Stimulated activated CD4-positive, alpha-beta T cell treated with anti-CD3 and anti-CD28 coated beads, Interleukin-1b, Interleukin-23, amount 100 ng/mL, for 1 hour (primary cell): ENCODE measurements around the gene PLD3.
A peak's percentile ranks its signal among the peaks of the same experiment; 100 is the strongest.

ENCODE experiments used
- DNase-seq, 2 donors: peaks; one replicate each; pipeline ENCODE4 v3.0.0-alpha.2; 2020; ENCODE audit warnings: low read depth in 2 of 2

The PLD3 gene

DNA sequence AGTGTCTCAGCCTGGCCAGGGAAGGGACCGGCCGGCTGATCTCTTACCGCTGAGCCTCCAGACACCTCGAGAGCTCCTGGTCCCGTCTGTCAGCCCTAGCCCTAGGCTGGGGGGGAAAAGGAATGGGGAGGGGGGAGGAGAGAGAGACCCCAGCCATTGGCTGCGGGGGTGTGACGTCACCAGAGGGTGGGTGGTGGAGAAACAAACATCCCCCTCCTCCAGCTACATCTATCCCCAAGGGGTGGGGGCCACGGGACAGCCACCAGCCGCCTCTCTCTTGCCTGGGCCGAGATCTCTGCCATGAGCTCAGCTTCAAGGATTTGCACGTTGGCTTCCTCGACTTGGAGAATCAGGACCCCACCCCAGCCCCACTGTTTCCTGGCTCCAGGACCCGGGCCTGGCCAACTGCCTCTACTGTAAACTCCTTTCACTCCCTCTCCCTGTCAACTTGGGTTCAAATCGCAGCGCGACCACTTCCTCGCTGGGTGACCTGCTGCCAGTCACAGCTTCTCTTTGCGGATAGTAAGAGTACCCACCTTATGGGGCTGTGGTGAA is 64.9 kb downstream of the PLD3 start, which contains the start of gene PRX:
PRX (minus strand) TSS at position 88 of the 555 bp plus-strand sequence. CDS start 5,446 bp downstream, outside the sequence.
- DNase-seq = no peak

DNA sequence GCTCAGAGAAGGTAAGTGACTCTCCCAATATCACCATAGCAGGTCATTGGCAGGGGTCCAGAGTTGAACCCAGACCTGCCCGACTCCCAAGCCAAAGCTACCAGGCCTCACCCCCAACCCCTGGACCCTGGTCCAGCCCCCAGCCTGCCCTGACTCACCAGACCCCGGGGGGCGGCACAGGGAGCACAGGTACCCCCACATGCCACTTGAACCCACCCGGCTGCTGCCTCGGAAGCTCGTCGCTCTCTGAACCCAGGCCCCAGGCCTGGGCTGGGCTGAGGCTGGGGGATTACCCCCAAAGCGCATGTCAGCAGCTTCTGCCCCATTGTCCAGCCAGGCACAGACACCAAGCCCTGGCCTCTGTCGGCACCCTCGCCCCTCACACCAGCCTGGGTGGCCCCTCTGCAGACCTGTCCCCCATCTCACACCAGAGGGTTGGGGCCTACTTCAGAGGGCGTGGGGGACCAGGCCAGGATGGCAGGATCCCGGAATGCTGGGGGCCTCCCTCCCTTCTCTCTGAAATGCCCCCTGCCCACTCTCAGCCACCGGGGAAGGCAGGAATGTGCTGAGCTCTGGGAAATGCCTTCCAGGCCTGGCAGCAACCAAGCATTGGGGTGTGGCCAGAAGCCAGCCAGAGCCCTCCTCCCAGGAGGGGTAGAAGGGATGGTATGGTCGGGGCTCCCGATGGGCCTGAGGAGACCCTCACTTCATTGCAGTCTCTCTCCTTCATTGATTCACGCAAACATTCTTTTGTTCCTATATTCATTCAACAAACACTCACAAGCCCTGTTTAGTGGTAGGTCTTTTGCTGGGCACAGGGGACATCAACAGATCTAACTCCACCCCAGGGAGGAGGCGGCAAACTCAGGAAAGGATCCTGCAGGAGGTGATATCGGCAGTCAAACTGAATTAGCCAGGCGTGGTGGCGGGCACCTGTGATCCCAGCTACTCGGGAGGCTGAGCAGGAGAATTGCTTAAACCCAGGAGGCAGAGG is 66.3 kb downstream of the PLD3 start:
- no peak for DNase-seq

DNA sequence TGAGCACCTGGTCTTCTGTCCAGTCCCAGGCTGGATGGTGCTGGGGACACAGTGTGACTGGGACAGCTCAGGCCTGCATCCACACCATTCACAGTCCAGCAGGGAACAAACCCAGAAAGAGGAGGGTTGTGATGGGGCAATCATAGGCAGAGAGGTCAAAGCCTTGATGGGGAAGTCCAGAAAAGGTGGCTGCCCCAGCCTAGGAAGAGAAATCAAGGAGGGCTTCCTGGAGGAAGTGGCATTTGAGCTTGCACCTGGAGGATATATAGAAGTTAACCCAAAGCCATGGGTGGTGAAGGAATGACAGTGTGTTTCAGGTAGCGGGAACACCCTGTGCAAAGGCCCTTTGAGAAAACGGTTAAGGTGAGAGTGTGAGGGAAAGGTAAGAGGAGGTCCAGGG is 67.3 kb downstream of the PLD3 start:
- DNase-seq = no peak

DNA sequence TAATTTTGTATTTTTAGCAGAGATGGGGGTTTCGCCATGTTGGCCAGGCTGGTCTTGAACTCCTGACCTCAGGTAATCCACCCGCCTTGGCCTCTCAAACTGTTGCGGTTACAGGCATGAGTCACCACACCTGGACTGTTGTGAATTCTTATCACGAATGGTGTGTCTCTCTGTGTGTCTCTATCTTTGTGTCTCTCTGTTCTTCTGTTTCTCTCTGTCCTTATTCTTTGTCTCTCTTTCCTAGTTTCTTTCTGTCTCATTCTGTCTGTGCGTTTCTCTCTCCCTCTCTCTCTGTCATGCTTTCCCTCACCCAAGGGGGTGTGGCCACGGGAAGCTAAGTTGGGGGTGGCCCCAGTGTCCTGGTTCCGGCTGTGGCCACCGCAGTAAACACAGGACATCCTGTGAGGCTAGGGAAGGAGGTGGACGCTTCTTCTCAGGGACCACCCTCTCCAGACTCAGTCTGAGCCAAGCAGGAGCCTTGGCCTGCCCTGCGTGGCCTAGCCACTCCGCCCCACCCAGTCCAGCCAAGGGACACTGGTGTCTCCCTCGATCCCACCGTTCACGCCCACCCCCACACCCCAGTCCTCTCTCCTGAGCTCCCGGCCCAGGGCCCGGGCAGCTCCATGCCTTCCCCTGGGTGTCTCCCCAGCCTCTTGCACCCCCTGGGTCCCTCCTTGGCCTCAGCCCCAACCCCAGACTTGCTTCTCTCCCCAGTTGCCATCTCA is 68.6 kb downstream of the PLD3 start:
- DNase-seq = no peak

DNA sequence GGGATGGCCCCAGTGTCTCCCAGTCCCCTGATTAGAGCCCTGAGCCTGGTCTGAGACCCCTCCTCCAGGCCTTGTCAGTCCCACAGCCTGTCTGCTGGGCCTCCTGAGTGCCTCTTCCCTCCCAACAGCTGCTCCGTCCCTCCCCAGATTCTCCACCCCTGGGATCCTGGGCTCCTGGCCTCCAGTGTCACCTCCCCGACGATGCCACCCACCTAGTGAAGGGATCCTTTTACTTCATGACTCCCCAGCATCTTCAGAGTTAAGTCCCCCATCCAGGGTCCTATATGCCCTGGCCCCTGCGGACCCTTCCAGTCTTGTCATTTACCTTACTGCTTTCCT is 69.1 kb downstream of the PLD3 start:
- no peak for DNase-seq

DNA sequence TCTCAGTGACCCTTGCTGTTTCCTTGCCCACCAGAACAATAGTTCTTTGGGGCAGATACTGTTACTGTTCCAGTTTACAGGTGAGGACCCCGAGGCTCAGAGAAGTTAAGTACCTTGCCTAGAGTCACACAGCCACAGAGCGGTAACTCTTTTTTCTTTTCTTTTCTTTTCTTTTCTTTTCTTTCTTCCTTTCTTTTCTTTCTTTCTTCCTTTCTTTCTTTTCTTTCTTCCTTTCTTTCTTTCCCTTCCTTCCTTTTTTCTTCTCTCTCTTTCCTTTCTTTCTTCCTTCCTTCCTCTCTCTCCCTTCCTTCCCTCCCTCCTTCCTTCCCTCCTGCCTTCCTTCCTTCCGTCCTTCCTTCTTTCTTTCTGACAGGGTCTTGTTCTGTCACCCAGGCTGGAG is 69.5 kb downstream of the PLD3 start:
- DNase-seq = no peak

DNA sequence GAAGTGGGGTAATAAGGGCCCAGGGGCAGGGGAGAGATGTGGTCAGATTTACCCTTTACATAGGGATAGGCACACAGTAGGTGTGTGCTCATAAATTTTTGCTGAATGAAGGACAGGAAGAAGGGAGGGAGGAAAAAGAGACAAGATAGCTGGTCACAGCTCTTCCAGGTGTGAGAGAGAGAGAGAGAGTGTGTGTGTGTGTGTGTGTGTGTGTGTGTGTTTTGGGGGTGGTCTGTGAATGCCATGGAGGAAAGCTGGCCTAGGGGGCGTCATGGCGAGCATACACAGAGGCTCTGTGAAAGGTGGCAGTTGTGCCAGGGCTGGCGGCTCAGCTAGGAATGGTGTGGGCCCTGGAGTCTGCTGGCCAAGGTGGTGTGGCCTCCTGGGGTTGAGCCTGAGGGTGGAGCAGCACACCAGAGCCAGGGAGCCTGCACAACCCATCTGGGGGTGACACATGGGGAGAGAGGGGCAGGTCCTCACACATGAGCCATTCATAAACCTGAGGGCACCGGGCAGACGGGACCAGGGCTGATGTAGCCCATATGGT is 70.6 kb downstream of the PLD3 start:
- no peak for DNase-seq

DNA sequence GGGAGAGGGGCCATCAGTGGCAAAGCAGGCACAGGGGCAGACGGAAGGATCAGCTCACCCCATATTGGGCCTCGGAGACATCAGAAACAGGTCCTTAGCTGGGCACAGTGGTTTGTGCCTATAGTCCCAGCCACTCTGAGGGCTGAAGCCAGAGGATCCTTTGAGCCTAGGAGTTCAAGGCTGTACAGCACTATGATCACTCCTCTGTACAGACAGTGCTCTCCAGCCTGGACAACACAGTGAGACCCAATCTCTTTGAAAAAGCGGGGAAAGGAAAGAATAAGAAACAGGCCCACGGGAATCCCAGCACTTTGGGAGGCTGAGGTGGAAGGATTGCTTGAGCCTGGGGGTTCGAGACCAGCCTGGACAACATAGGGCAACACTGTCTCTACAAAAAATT is 71.3 kb downstream of the PLD3 start:
- DNase-seq = no peak

DNA sequence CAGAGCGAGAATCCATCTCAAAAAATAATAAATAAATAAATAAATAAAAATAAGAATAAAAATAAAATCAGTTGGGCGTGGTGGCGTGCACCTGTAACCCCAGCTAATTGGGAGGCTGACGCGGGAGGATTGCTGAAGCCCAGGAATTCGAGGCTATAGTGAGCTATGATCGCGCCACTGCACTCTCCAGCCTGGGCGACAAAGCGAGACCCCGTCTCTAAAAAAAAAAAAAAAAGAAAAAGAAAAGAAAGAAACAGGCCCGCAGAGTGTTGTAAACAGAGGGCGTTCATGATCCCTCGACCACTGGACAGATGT is 71.9 kb downstream of the PLD3 start:
- DNase-seq = no peak

DNA sequence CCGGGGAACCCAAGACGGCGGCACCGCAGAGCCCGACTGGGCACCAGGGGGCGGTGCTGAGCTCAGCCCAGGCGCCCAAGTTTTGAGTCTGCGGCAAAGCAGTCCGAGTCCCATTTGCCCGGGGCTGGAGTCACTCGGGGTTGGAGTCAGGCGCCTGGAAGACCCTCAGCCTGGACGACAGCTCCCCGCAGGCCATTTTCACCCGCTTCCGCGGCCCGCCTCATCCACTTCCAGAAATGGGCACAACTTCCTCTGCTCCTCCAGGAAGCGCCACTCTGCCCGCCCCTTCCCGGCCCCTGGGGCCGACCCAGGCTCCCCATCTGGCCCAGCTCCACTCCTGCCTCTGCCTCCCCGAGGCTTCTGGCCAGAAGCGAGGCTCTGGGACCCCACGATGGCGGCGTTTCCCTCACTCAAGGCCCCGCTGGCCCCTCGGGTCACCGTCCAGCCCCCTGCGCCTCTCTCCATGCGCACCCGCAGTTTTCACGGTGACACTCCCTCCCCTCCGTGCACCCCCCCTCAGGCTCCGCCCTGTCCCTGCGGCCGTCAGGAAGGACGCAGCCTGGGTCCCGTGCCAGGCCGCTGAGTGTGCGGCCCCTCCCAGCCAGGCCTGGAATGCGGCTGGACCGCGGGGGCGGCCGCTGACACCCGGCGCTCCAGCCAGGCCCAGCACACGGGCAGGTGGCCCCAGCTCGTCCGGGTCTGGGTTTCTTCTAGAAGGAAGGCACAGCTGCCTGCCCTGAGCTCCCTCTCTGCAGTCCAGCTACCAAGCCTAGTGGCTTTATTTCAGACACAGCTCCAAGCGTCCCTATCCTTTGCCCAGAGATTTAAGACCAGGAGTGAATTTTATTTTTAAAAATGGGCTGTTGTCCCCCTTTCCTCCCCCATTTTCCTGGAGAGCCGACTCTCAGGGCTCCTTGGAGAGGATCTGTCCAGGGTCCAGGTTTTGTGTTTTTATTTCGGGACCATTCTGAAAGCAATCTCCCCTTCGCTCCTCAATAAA is 72.6 kb downstream of the PLD3 start:
- DNase-seq = peak in 1 of 2 donors; percentile 52

DNA sequence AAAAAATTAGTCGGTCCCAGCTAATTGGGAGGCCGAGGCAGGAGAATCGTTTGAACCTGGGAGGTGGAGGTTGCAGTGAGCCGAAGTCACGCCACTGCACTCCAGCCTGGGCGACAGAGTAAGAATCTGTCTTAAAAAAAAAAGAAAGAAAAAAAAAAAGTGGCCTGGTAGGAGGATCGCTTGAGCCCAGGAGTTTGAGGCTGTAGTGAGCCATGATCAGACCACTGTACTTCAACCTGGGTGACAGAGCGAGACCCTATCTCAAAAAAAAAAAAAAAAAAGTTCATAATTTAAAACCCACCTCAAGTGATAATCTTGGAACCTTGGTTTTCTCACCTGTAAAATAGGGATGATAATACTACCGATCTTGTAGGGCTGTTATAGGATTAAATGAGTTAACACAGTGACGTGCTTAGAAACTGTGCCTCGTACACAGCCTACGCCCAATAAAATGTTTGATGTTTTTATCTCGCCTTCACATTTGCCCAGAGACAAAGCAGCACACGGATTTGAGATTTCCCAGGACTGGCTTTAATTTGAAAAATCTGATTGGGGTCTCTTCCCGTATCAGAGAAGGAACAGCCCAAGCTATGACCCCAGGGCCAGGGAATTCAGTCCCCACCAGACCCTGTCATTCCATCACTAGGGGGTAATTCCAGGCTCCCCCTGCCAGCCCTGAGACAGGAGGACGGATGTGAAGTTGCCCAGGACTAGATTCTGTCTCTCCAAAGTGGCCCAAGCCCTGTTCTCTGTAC is 73.7 kb downstream of the PLD3 start:
- DNase-seq = no peak

DNA sequence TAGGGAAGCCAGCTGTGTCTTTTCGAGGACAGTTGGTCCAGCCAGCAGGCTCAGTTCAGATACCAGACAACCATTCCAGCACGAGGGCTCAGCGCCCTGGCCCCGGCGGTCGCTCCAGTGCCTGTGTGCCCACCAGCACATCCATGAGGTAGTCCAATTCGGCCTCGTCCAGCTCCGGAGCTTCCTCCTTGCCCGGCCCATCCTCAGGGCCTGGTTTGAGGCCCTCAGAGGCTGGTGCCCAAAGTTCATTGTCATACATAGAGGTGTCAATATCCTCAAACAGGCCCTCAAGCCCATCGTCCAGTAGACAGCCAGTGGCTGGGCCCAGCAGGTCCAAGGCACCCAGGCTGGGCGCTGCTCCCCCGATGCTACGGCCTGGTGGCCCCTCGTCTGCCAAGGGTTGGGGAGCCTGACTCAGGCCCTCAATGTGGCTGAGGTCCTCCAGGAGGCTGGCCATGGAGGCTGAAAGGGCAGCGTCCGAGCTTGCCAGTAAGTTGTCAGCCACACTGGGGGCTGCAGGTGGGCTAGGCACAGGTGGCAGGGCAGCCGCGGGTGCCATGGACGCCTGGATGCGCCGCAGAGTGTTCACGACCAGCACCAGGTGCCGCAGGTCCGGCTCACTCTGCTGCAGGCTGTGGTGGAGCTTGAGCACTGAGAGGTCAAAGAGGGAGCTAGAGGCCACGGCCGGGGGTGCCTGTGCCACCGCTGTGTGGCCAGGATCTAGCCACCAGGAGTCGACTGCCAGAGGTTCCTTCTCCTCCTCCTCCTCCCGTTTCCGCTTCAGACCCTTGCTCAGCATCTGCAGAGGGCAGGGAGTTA is 74.5 kb downstream of the PLD3 start:
- no peak for DNase-seq

DNA sequence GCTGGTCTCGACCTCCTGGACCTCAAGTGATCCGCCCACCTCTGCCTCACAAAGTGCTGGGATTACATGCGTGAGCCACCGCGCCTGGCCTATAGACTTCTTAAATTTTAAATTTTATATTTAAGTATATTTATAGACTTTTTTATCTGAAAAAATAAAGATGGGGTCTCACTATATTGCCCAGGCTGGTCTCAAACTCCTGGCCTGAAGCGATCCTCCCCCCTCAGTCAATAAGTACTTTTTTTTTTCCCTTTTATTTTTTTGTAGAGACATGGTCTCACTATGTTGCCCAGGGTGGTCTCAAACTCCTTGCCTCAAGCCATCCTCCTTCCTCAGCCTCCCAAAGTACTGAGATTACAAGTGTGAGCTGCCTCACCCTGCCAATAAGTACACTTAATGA is 75.4 kb downstream of the PLD3 start:
- DNase-seq = no peak

DNA sequence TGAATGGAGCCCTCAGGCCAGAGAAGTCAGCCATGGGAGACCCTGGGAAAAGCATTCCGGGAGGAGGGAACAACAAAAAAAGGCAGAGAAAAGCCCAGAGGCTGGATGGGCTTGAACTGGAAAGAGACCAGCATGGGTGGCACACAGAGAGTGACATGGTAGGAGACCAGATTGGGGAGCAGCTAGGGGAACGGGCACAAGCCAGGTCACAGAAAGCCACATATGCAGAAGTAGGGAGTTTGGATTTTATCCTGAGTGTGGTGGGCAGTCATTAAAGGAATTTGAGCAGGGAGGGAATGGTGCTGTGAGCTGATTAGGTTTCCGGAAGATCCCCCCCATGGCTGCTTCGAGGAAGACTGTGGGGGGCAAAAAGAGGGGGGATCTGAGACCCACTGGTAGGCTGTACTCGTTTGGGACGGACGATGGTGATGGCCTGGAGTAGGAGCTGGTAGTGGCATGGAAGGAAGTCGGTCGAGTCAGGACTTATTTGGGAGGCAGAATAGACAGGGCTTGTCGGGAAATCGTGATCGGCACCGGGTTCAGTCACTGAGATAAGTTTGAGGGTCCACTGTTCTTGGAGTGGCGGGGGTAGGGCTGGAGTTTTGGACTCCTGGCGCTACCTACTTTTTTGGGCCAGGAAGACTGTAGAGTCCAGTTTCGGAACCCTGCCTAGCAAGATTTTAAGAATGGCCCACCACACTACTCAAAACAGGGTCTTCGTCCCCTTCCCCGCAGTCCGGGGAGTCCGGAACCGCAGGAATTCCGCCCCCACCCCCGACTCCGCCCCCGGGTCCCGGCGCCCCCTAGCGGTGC is 76.3 kb downstream of the PLD3 start:
- DNase-seq = no peak

DNA sequence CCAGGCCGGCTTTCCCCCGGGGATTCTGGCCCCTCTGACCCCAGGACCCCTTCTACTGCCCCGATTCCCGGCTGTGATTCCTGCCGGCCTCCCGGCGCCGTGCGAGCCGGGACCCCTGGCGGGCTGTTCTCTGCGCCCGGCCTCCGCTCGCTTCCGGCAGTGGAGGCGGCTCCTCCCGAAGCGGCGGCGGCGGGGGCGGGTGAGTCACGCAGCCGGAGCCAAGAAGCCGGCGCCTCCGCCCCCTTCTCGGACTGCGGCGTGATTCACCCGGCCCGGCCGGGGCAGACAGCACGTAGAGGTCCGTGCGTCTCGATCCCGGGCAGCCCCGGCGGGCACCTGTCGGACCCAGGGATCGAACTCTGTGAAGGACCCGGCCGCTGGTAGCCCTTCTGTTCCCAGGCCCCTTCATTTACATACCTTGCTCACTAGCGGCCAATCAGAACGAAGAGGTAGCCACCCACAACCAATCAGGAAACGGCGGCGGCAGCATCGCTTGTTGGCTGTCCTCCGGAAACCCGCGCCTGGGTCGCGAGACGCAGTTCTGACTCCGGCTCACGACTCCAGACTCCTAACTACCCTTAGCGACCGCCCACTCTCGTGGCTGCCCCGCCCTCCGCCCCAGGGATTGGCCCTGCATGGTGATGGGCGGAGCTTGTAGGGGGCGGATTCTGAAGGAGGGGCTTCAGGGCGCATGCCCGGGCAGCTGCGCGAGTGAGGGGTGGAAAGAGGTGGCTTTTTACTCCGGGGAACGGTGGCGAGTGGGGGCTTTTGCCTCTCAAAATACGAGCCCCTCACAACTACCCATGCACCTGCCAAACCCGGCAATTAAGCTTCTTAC is 77.2 kb downstream of the PLD3 start, which contains the start of gene SERTAD1:
SERTAD1 (minus strand) TSS at position 543 of the 838 bp plus-strand sequence. CDS start 2,446 bp downstream, outside the sequence.
- DNase-seq = peak; percentile 99 to 100
